Left forelimb (tissue), 1 donor: Measurements from ENCODE around the gene CBFA2T3.
A peak's percentile ranks its signal among the peaks of the same experiment; 100 is the strongest.
"Not testable (repeated sequence)": the region's sequence is repeated elsewhere in the genome, so short reads cannot be mapped to it uniquely, and the experiment has no call there.

Source experiments
- DNase-seq: peaks from one replicate; pipeline ENCODE4 v3.0.0-alpha.2; 2018; ENCODE audit warnings: low spot score

CBFA2T3 gene

DNA sequence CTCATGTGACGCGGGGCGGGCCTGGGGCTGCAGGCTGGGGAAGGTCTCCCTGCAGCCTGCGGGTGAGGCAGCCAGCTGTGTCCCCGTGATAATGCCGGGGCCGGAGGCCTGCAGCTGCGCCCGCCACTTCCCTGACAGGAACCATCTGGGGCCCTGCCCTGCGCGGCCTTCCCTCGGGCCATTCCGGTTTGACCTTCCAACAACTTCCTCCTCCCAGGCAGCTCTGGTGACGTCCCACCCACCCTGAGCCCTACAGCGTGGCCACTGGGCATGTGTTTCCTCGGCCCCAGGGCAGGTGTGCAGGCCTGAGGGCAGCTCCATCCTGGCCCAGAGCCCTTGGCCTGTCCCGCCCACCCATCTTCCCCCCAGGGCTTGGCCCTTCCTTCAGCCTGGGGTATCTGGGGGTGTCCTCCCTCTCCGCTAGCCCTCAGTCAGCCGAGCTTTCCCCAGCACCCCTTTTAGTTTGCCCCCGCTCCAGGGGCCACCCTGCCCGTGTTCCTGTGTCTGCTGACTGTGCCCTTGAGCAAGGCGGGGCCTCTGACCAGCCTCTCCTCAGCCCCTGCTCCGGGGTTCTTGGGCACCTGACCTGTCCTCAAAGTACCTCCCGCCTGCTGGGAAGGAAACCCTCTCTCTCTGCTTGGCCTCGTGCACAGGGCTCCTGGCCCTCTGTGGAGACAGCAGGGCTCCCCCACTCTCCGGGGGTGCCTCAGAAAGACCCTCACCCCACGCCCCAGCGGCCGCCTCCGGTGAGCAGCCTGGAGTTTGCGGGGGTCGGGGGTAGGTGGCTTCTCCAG lies at the start of gene CBFA2T3:
Gene CBFA2T3 (minus strand): TSS at position 190 of the 794 bp plus-strand sequence. CDS start 400 bp downstream, outside the sequence.
- peak; percentile 76 for DNase-seq

DNA sequence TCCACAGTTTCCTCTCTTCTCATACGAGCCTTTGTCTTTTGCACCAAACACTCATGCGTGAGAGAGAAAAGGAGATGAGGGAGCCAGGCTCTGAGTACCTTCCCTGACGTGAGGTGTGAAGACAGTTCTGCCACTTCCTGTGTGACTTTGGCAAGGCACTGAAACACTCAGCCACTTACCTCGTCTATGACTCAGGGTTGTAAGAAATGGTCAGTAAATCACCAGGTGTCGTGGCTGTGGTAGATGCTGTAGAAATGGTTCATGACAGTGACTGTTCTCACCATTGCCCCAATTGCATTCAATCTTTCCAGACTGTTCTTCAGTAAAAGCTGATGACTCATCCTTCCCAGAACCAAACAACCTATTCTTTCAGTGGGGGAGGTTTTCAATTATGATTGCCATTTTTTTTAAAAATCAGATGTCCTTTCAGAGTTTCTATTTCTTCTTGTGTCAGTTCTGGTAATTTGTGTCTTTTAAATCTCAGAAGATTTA lies 49.2 kb upstream of the CBFA2T3 start:
- no peak for DNase-seq

DNA sequence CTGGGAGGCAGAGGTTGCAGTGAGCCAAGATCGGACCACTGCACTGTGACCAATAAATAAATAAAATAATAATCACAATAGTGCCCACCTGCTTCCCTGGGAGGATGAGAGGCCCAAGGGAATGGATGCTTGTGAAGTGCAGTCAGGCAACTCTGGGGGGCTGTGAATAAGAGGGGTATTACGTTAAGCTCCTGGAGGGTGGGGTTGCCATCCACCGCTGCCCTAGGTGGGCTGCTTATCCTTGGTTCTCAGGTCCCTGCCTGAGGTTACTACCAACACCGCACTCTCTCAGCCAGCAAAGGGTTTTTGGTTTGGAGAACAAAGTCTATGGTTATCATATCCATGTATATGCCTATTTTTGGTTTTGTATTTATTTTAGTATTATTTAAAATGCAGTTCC lies 48.6 kb upstream of the CBFA2T3 start:
- no peak for DNase-seq

DNA sequence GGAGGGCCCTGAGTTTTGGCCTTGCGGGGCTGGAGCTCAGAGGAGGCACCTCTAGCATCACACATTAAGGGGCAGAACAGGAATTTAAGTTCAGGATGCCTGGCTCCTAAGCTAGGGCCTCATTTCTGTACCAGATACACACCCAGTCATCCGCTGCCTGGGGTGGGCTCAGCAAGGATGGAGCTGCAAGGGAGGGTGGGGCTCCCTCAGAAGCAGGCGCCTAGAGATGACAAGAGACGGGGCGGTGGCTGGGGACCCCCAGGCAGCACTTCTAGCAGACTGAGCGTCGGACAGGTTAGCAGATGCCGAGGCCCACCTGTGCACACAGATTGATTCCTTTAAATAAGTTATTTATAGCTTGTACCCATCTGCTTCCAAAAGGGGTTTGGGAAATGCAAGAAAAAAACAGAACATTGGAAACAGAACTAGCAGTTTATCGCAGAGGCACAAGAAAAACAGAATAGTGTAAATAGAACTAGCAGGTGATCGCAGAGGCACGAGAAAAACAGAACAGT lies 47.6 kb upstream of the CBFA2T3 start:
- no peak for DNase-seq

DNA sequence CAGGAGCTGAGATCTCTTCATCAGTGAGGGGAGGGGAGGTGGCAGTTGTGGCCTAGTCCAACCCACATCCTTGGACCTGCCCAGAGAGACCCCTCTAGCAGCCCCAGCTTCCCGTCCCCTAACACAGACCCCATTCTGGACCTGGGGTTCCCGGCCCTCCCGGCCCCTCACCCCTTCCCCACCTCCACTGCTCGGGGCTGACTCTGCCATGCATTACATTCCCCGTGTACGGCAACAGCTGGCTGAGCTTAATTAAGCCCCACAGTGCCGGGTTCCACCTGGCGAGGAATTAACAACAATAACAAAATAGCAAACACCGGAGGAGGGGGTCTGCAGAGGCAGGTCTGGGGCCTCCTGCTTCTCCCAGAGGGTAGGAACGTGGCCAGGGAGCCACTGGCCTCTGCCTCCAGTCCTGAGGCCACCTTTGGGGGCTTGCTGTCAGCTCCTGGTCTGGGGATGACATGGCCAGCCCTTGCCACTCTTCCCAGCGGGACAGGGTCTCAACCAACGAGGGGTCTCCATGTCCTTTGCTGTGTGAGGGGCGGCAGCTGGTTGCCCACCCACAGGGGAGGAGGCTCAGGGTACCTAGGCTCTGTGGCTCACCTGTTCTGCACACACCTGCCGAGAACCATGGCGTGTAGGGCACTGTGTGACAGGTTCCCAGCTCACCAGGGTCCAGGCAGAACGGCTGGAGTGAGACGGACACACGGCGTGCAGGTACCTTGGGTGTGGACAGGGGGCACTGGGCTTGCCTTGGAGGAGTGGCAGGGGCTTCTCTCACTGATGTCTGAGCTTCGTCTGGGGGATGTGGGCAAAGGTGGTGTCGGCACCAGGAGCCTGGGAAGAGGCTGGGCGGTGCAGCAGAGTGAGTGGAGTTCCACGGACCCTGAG lies 46.9 kb upstream of the CBFA2T3 start:
- no peak for DNase-seq

DNA sequence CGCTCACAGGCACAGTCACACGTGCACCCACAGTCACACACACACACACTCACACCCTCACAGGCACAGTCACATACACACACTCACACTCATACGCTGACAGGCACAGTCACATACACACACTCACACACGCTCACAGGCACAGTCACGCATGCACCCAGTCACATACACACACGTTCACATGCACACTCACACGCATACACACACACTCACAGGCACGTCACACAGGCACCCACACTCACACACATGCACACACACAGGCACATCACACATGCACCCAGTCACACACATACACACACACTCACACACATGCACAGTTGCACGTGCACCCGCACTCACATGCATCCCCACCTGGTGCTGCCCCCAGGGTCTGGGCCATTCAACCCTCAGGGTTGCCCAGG lies 46.1 kb upstream of the CBFA2T3 start:
- no peak for DNase-seq

DNA sequence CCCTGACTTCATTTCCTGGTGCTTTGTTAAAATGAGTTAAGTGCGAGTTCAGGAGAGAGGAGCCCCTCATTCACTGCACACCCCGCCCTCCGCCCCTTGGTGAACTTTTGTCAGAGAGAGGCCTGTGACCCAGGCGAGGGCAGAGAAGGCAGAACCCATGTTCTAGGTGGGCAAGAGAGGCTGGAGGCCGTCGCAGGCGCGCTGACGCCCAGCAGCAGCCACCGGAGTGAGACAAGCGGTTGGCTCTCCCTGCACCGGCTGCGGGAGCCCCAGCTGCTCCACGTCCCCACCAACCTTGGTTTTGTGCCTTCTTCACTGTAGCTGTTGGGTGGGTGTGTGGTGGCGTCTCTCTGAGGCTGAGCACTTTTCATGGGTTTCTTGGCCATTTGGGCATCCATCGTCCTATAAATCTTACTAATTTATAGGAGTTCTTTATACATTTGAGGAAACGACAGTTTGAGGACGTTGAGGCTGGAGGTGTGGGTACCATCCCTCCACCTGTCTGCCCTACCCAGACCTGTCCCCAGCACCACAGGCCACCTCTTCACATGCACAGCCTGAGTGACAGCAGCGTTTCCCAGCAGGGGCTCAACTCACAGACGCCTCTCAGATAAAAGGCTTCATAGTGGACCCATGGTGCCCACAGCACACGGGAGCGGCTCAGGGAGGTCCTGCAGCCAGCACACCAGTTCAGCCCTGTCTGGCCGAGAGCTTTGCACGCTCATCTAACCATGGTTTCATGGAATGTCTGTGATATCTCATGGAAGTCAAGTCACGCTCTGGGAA lies 45.2 kb upstream of the CBFA2T3 start:
- no peak for DNase-seq

DNA sequence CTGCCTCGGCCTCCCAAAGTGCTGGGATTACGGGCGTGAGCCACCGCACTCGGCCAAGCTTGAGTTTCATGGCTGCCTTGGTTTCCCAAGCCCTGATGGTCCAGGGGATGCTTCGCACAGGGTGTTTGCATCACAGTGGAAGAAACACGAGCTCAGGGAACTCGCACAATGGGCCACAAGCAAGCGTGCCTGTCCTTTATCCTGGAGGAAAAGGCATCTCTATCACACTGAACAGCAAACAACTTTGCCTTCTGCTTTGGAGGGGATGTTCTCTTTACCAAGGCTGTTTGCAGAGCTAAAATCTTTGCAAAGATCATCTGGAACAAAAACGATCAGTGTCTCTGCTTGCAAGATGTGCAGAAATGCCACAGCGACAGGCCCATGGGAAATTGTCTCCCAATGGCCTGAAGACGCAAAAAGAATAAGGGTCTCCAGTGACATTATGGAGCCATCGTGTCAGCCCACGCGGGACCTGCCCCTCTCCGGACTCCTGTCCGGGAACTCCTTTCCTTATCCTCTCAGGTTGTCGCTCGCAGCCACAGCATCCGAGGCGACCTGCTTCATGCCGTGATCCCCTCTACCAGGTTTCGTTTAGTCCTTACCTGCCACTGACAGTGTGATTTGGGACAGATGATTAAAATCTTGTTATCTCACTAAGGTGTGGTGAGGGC lies 44.1 kb upstream of the CBFA2T3 start:
- DNase-seq = no peak

DNA sequence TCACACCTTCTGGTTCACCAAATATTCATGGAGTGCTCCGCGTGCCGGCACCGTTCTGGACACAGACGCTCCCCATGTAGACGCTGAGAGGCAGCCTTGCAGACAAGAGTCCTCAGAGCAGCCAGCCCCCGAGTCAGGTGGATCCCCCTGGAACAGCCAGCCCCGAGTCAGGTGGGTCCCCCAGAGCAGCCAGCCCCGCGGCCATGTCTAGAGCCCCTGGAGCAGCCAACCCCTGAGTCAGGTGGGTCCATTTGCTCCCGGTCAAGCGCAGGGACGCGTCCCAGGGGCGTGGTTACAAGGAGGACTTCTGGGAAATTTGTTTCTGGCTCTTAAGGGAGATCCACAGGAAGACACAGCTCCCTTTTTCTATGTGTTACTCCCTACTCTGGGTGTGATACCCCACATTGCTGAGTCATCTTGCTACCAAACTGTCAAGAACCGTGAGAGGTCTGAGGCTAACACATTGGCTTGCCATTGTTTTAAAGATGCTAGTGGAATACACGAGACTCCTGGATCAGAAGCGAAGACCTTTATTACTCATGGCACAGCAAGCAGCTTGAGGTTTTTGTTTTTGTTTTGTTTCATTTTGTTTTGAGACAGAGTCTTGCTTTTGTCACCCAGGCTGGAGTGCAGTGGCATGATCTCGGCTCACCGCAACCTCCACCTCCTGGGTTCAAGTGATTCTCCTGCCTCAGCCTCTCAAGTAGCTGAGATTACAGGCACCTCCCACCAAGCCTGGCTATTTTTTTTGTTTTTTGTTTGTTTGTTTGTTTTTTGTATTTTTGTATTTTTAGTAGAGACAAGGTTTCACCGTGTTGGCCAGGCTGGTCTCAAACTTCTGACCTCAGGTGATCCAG lies 43.3 kb upstream of the CBFA2T3 start:
- no peak for DNase-seq

DNA sequence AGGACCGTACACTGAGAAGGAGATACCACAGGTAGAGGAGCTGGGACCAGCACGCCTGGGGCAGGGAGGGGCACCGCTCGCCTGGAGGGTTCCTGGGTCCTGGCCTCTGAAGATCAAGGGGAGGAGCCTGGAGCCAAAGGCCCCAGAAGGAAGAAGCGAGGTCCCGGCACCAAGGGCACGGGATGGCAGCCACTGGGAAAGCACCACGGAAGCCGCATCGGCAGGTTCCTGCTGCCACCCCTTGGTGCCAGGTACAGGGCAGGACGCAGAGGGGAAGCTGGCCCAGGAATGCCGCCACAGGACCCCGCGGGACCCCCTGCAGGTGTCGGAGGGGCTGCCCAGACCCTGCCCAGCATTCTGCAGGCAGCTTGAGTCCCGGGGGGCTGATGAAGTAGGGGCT lies 42.5 kb upstream of the CBFA2T3 start:
- DNase-seq = no peak

DNA sequence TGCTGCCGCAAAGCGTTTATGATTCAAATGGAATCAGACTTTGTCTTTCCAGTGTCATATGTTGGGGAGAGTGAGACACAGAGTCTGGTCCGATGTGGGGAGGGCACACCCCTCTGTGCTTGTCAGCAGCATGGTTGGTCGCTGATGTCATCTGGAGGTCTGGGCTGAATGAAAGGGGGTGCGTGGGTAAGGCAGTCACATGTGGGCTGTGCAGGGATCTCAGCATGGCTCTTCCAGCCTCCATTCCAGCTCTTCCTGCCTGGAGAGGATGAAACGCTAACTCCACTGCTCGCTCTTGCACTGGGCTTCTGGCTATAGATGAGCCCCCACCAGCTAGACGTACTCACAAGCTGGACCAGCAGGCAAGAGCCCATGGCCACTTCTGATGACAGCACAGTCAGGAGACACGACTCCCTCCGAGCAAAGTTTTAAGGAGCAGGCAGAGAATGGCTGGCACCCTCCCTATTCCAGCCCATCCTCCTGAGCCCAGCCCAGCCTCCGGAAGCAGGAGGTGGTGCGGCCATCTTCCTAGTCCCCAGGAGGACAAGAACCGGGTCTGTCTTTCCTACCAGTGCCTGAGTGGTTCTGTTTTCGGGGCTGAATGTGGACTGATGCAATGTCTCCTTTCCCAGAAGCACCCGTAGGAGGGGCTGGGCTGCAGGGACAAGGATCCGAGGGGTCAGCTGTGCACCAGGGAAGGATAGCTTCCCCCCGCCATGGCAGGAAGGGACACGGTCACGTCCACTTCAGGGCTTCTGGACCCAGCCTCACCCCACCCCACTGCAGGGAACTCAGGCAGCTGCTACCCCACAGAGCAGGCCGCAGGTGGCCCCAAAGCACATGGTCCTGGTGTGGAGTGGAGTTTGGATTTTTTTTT lies 41.5 kb upstream of the CBFA2T3 start:
- no peak for DNase-seq

DNA sequence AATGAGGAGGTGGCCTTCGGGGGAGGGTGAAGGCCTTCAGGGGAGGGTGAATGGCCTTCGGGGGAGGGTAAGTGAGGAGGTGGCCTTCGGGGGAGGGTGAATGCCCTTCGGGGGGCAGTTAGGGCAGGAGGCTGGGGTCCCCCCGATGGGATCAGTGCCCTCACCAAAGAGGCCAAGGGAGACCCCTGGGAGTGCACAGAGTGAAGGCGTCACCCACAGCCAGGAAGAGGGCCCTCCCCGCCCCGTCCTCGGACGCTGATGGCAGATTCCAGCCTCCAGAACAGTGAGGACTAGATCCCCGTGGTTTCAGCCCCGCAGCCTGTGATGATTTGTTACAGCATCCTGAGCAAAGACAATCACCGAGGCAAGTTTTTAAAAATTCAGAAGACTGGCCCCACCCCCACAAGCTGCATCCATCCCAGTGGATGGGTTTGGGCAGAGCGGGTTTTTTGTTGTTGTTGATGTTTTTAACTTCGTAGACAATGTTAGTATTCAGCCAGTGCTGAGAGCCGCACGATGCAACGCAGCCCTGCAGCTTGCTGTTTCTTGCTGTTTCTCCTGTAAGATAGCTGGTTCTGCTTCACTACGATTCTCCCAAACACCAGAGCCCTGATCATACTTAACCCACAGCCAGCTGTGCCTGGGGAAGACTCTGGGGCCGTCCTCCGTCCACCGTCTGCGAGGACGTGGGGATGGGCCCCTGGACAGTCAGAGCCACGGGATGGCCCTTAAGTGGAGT lies 40.7 kb upstream of the CBFA2T3 start:
- DNase-seq = no peak

DNA sequence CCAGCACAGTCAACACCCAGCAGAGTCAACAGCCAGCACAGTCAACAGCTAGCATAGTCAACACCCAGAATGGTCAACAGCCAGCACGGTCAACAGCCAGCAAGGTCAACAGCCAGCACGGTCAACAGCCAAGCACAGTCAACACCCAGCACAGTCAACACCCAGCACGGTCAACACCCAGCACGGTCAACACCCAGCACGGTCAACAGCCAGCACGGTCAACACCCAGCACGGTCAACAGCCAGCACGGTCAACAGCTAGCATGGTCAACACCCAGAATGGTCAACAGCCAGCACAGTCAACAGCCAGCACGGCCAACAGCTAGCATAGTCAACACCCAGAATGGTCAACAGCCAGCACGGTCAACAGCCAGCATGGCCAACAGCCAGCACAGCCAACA lies 39.6 kb upstream of the CBFA2T3 start:
- not testable (repeated sequence) for DNase-seq

DNA sequence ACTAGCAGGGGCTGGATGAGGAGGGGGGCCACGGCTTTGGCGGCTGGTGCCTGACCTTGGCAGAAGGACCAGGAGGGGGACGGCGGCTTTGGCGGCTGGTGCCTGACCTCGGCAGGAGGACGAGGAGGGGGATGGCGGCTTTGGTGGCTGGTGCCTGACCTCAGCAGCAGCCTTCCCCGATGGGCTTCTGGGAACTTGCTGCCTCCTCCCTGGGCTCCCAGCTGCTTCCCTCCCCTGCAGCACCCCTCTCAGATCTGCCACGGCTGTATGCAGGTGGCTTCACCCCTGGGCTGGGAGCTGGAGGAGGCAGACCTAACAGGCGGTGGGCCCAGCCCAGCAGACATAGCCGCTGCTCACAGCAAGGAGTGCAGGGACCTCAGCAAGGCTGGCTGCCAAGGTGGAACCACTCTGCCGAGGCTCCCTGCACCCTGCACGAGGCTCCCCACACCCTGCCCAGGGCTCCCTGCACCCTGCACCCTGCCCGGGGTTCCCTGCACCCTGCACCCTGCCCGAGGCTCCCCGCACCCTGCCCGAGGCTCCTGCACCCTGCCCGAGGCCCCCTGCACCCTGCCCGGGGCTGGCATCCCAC lies 38.4 kb upstream of the CBFA2T3 start:
- DNase-seq = no peak

DNA sequence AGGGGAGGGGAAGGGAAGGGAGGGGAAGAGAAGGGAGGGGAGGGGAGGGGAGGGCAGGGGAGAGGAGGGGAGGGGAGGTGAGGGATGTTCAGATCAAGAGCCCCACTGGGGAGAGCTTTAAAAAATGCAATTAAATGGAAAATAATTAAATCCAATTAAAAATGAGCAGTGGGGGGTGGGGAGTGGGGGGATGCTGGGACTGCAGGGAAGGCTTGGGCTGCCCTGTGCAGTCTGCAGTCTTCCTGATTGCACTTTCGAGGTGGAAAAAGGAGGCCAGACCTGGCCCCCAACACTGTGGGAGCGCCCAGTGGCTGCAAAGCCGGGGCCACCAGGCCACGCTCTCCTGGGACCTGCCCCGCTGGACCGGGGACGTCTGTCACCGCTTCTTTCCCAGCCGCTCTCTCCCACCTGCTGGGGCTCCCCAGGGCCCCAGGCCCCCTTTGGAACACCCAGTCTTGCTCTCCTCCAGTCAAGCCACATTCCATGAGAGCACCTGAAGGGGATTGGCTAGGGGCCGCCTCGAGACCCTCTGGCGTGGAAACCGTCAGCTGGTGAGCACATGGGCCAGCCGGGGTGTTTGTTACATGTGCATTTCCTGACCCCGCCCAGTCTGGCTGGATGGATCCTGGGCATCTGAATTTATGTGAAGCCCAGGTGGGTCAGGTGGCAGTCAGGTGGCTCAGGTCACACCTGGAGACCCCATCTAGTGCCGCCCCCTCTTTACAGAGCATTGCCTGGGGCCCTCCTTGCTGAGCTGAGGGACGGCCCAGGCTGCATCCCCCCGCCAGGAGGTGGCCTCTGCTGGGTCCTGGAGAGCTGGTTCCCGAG lies 37.6 kb upstream of the CBFA2T3 start:
- no peak for DNase-seq

DNA sequence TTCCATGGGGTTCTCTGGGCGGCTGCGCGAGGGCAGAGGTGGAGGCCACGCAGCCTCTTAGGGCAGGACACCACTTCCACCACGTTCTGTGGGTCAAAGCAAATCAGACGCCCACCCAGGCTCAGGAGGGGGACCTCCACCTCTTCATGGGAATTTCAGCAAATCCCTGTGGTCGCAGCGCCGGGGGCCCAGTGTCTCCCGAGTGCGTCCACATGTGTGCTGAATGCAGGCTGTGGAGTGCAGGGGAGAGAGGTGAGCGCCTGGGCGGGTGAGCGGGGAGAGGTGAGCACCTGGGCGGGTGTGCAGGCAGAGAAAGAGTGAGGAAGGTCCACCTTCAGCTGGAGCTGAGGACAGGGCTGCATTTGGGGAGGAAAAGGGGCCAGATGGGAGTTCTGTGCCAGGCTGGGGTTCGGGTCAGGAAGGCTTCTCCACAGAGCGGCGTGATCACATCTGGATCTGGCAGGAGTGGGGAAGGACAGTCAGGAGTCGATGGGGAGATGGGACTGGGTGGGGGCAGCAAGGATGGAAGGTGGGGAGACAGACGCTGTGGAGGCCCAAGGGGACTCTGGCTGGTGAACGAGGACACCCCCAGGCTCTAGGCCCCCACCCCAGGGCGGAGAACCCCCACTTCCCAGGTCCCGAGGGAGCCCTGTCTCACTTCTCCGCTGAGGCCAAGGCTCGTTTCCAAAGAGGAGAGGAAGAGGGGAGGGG lies 36.8 kb upstream of the CBFA2T3 start:
- DNase-seq = no peak

DNA sequence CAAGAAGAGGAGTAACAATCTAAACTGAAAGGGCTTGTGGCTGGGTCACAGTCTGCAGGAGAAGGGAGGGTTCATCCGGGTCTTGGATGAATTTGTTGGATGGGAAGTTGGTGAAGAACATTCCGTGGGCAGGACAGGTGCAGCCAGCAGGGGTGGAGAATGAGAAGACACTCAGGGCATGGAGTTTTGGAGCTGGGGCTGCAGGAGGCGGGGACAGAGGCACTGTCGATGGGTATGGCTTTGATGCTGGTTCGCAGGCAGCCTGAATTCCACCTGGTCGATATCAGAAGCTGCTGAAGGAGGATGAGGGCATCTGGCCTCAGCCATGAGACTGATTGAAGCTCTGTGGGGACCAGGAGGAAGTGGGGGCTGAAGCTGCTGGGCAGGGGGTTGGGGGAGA lies 36.1 kb upstream of the CBFA2T3 start:
- DNase-seq = no peak
